GM12801 (cell line): Measurements from ENCODE around the gene GALNT17.

Experiments
- CTCF ChIP-seq: IDR thresholded peaks from one replicate; pipeline ENCODE4 v1.5.1; 2011; ENCODE audit warnings: control low read depth; ENCODE audit not compliant: insufficient read length; ENCODE audit errors: extremely low read depth

GALNT17 gene

GRCh38 chr7:71459132-71459531, 327.2 kb downstream of the GALNT17 start:
- TF ChIP-seq CTCF = no peak

- no peak for TF ChIP-seq CTCF
These were observed 329.6 kb downstream of the GALNT17 start for GRCh38 chr7:71461572-71461971.

- no peak for TF ChIP-seq CTCF
These were observed 333.8 kb downstream of the GALNT17 start for GRCh38 chr7:71465741-71466189.

- TF ChIP-seq CTCF = no peak
These were observed 334.7 kb downstream of the GALNT17 start for GRCh38 chr7:71466448-71467145.

GRCh38 chr7:71470326-71470725, 338.4 kb downstream of the GALNT17 start:
- TF ChIP-seq CTCF = no peak

GRCh38 chr7:71470830-71471229, 338.9 kb downstream of the GALNT17 start:
- no peak for TF ChIP-seq CTCF

- TF ChIP-seq CTCF = no peak
These were observed 341.0 kb downstream of the GALNT17 start for GRCh38 chr7:71472962-71473361.
